Hepatocyte (in vitro differentiated cells): Measurements from ENCODE around the gene TNFRSF21.

Source experiments
- CTCF ChIP-seq: fragments of 200-600 bp; sonication (generic); IDR thresholded peaks from 2 replicates; pipeline ENCODE4 v1.5.1; 2016; ENCODE audit warnings: antibody characterized with exemption, mild to moderate bottlenecking; ENCODE audit not compliant: poor library complexity
- EZH2phosphoT487 ChIP-seq: fragments of 200-600 bp; sonication (generic); IDR thresholded peaks from one replicate; pipeline ENCODE4 v1.6.1; 2018; ENCODE audit warnings: antibody characterized with exemption, mild to moderate bottlenecking, low read depth, moderate library complexity; ENCODE audit not compliant: unreplicated experiment, severe bottlenecking

- no peak for TF ChIP-seq CTCF
- TF ChIP-seq EZH2phosphoT487, result no peak
Measured at GRCh38 chr6:47303861-47304260, 5.8 kb downstream of the TNFRSF21 start.
